Immature natural killer cell (primary cell): Measurements from ENCODE around the gene HAPLN3. TPM values are rescaled to one million over a fixed set of nuclear protein-coding genes. Genes with fewer than 3 reads are reported as not detected.
A peak's percentile ranks its signal among the peaks of the same experiment; 100 is the strongest.

Source experiments
- DNase-seq, 3 donors: peaks; one replicate each; pipeline ENCODE4 v3.0.0; 2022; ENCODE audit warnings: mixed read lengths in 1 of 3
- H3K27ac Mint-ChIP-seq, 6 donors: one replicate each; pipeline ENCODE4 v1.8.0; 2020; ENCODE audit warnings: mixed read lengths in 6 of 6, mild to moderate bottlenecking in 5 of 6, inconsistent platforms in 4 of 6, moderate library complexity in 3 of 6
- H3K27me3 Mint-ChIP-seq, 3 donors: one replicate each; pipeline ENCODE4 v1.8.0; 2020 to 2021; ENCODE audit warnings: low read depth in 3 of 3, mild to moderate bottlenecking in 3 of 3, mixed read lengths in 3 of 3, moderate library complexity in 3 of 3, inconsistent platforms in 1 of 3
- H3K36me3 Mint-ChIP-seq, 3 donors: one replicate each; pipeline ENCODE4 v1.8.0; 2020; ENCODE audit warnings: mixed read lengths in 3 of 3, inconsistent platforms in 2 of 3, mild to moderate bottlenecking in 2 of 3
- H3K4me1 Mint-ChIP-seq, 2 donors: one replicate each; pipeline ENCODE4 v1.8.0; 2020; ENCODE audit warnings: inconsistent platforms in 2 of 2, mild to moderate bottlenecking in 2 of 2, mixed read lengths in 2 of 2, moderate library complexity in 1 of 2
- H3K4me3 Mint-ChIP-seq, 5 donors: one replicate each; pipeline ENCODE4 v1.8.0; 2020; ENCODE audit warnings: mild to moderate bottlenecking in 5 of 5, mixed read lengths in 5 of 5, inconsistent platforms in 3 of 5, moderate library complexity in 3 of 5
- H3K9me3 Mint-ChIP-seq, 6 donors: one replicate each; pipeline ENCODE4 v1.8.0; 2020; ENCODE audit warnings: mild to moderate bottlenecking in 6 of 6, mixed read lengths in 6 of 6, inconsistent platforms in 4 of 6, moderate library complexity in 3 of 6
- polyA plus RNA-seq, 3 donors: library from polyadenylated mRNA; unstranded; fragments of 300-500 nt; fragmentation: Illumina TruSeq; gene quantifications; one replicate each; pipeline ENCODE4 v1.2.3, GENCODE V29; 2021

HAPLN3 gene
- polyA plus RNA-seq, 3 donors from 2014 or later: 3.4 to 7.8 (median 5.3) TPM

- Mint-ChIP-seq H3K9me3 (peaks cover 3 to 8% (median 6%) of the 10 kb centered on the region in 6 donors), H3K4me1 (no peaks in the 10 kb centered on the region), H3K4me3 (no peak overlapping the region), H3K27ac (no peak overlapping the region), H3K27me3 (peaks cover 0 to 1% (median 0%) of the 10 kb centered on the region in 3 donors), H3K36me3 (no peaks in the 10 kb centered on the region)
- no peak for DNase-seq
Observed at GRCh38 chr15:88858934-88859333, 36.4 kb downstream of the HAPLN3 start.

GRCh38 chr15:88852476-88852875 lies 42.9 kb downstream of the HAPLN3 start:
- Mint-ChIP-seq H3K9me3 (peaks cover 9 to 12% (median 10%) of the 10 kb centered on the region in 6 donors), H3K4me1 (no peaks in the 10 kb centered on the region), H3K4me3 (no peak overlapping the region), H3K27me3 (peaks cover 4 to 5% (median 5%) of the 10 kb centered on the region in 3 donors), H3K27ac (no peak overlapping the region), H3K36me3 (no peaks in the 10 kb centered on the region)
- DNase-seq: no peak

GRCh38 chr15:88849376-88850072 lies 45.8 kb downstream of the HAPLN3 start:
- Mint-ChIP-seq H3K9me3 (peaks cover 4 to 11% (median 8%) of the 10 kb centered on the region in 6 donors), H3K4me3 (no peak overlapping the region), H3K27me3 (peaks cover 4 to 5% (median 5%) of the 10 kb centered on the region in 3 donors), H3K4me1 (no peaks in the 10 kb centered on the region), H3K36me3 (no peaks in the 10 kb centered on the region), H3K27ac (no peak overlapping the region)
- DNase-seq: no peak

DNA sequence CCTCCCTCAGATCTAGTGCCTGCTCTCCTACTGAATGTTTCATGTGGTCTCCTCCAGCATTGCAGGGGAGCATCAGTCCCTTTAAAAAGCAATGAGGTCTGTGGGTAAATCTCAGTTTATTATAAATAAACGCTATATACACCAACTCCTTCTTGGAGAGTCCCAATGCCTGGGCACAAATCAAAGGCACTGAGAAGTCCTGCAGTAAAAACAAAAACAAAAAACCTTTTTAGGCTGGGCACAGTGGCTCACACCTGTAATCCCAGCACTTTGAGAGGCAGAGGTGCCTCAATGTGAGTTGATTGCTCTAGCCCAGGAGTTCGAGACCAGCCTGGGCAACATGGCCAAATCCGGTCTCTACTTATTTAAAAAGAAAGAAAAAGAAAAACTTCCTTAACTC lies 47.1 kb downstream of the HAPLN3 start:
- DNase-seq: no peak
- Mint-ChIP-seq H3K36me3 (no peaks in the 10 kb centered on the region), H3K27me3 (peaks cover 3 to 5% (median 5%) of the 10 kb centered on the region in 3 donors)

GRCh38 chr15:88847144-88847543 lies 48.2 kb downstream of the HAPLN3 start:
- Mint-ChIP-seq H3K27ac (peak overlapping the region in 1 of 6 donors; percentile 35), H3K4me1 (no peaks in the 10 kb centered on the region), H3K27me3 (peaks cover 2 to 5% (median 3%) of the 10 kb centered on the region in 3 donors), H3K9me3 (no peaks in the 10 kb centered on the region), H3K36me3 (no peaks in the 10 kb centered on the region), H3K4me3 (no peak overlapping the region)
- DNase-seq: no peak

More for the DNA sequence above, 47.1 kb downstream of the HAPLN3 start:
- H3K9me3 Mint-ChIP-seq: peaks cover 0 to 4% (median 0%) of the 10 kb centered on the region in 6 donors
- H3K4me1 Mint-ChIP-seq: no peaks in the 10 kb centered on the region
- H3K4me3 Mint-ChIP-seq: no peak overlapping the region
- H3K27ac Mint-ChIP-seq: no peak overlapping the region

- Mint-ChIP-seq H3K4me3 (no peak overlapping the region), H3K27me3 (peaks cover 0 to 3% (median 2%) of the 10 kb centered on the region in 3 donors), H3K27ac (no peak overlapping the region), H3K9me3 (no peaks in the 10 kb centered on the region), H3K4me1 (no peaks in the 10 kb centered on the region), H3K36me3 (no peaks in the 10 kb centered on the region)
- DNase-seq: no peak
Observed at GRCh38 chr15:88845616-88846015, 49.7 kb downstream of the HAPLN3 start.

- Mint-ChIP-seq H3K36me3 (no peaks in the 10 kb centered on the region), H3K4me1 (no peaks in the 10 kb centered on the region), H3K27me3 (peaks cover 0 to 2% (median 0%) of the 10 kb centered on the region in 3 donors), H3K27ac (no peak overlapping the region), H3K4me3 (no peak overlapping the region), H3K9me3 (no peaks in the 10 kb centered on the region)
- no peak for DNase-seq
Observed at GRCh38 chr15:88844749-88845386, 50.5 kb downstream of the HAPLN3 start.

- Mint-ChIP-seq H3K9me3 (no peaks in the 10 kb centered on the region), H3K4me3 (no peak overlapping the region), H3K27me3 (peaks cover 0 to 2% (median 0%) of the 10 kb centered on the region in 3 donors), H3K36me3 (no peaks in the 10 kb centered on the region), H3K4me1 (no peaks in the 10 kb centered on the region), H3K27ac (no peak overlapping the region)
- DNase-seq: no peak
Observed at GRCh38 chr15:88843334-88843733, 52.0 kb downstream of the HAPLN3 start.

- H3K9me3 Mint-ChIP-seq: no peaks in the 10 kb centered on the region
- DNase-seq: no peak
- H3K27me3 Mint-ChIP-seq: no peaks in the 10 kb centered on the region
- no peak overlapping the region for H3K27ac Mint-ChIP-seq
- no peaks in the 10 kb centered on the region for H3K36me3 Mint-ChIP-seq
- H3K4me3 Mint-ChIP-seq: no peak overlapping the region
- H3K4me1 Mint-ChIP-seq: no peaks in the 10 kb centered on the region
Observed at GRCh38 chr15:88842156-88842555, 53.2 kb downstream of the HAPLN3 start.

DNA sequence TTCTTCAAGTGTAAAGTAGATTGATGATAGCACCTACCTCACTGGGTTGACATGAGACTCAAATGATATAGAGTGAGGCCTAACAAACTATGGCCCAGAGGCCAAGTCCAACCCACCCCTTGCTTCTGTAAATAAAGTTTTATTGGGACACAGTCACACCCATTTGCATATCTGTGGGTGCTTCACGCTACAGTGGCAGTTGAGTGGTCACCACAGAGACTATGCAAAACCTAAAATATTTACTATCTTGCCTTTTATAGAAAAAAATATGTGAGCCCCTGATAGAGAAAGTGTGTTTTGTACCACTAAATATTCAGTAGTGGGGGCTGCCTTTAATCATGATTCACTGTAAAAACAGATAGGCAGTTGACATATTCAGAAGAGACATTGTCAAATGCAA lies 54.1 kb downstream of the HAPLN3 start:
- peaks cover 0 to 2% (median 0%) of the 10 kb centered on the region in 3 donors for H3K27me3 Mint-ChIP-seq
- no peak overlapping the region for H3K27ac Mint-ChIP-seq
- no peak overlapping the region for H3K4me3 Mint-ChIP-seq
- H3K36me3 Mint-ChIP-seq: no peaks in the 10 kb centered on the region
- no peak for DNase-seq
- H3K9me3 Mint-ChIP-seq: no peaks in the 10 kb centered on the region
- no peaks in the 10 kb centered on the region for H3K4me1 Mint-ChIP-seq

DNA sequence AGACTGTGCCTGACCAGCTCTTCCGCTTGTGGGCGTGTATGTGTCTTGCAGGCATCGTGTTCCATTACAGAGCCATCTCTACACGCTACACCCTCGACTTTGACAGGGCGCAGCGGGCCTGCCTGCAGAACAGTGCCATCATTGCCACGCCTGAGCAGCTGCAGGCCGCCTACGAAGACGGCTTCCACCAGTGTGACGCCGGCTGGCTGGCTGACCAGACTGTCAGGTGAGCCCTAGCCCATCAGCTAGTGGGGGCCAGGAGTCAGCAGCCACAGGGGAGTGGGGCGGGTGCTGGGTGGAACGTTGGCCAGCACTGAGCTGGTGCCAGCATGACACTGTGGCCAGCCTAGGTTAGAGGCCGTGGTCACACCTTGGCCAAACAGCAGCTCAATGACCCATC lies 55.4 kb downstream of the HAPLN3 start:
- H3K4me3 Mint-ChIP-seq: no peak overlapping the region

DNA sequence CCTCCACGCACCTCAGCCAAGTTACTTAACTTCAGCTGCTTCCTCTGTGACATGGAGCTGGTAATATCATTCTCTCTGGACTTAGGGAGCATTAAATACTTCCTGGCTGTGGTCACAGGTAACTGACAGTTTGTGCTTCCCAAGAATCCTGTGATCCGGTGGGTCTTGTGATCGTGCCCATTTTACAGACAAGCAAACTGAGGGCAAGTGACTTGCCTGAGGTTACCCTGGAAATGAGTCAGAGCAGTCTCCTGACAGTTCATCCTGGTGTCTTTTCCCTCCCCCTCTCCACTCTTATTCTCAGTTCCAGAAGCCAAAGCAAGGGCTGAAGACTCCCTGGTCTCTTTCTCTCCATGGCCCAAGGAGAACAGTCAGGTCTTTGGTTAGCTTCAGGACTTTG lies 56.2 kb downstream of the HAPLN3 start:
- Mint-ChIP-seq H3K4me3 (no peak overlapping the region), H3K36me3 (no peaks in the 10 kb centered on the region), H3K9me3 (no peaks in the 10 kb centered on the region), H3K27ac (no peak overlapping the region), H3K4me1 (no peaks in the 10 kb centered on the region), H3K27me3 (peaks cover 0 to 2% (median 0%) of the 10 kb centered on the region in 3 donors)
- DNase-seq: no peak

More for the DNA sequence above, 55.4 kb downstream of the HAPLN3 start:
- Mint-ChIP-seq H3K27ac (no peak overlapping the region), H3K9me3 (no peaks in the 10 kb centered on the region), H3K36me3 (no peaks in the 10 kb centered on the region), H3K27me3 (peaks cover 0 to 2% (median 0%) of the 10 kb centered on the region in 3 donors), H3K4me1 (no peaks in the 10 kb centered on the region)
- DNase-seq: no peak

DNA sequence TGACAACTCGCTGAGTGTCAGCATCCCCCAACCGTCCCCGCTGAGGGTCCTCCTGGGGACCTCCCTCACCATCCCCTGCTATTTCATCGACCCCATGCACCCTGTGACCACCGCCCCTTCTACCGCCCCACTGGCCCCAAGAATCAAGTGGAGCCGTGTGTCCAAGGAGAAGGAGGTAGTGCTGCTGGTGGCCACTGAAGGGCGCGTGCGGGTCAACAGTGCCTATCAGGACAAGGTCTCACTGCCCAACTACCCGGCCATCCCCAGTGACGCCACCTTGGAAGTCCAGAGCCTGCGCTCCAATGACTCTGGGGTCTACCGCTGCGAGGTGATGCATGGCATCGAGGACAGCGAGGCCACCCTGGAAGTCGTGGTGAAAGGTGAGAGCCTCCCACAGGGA lies 56.7 kb downstream of the HAPLN3 start:
- no peaks in the 10 kb centered on the region for H3K36me3 Mint-ChIP-seq
- H3K4me1 Mint-ChIP-seq: no peaks in the 10 kb centered on the region
- no peak for DNase-seq
- H3K9me3 Mint-ChIP-seq: no peaks in the 10 kb centered on the region
- H3K27ac Mint-ChIP-seq: no peak overlapping the region
- no peak overlapping the region for H3K4me3 Mint-ChIP-seq
- H3K27me3 Mint-ChIP-seq: peaks cover 0 to 2% (median 0%) of the 10 kb centered on the region in 3 donors

- peaks cover 0 to 2% (median 0%) of the 10 kb centered on the region in 3 donors for H3K27me3 Mint-ChIP-seq
- no peak overlapping the region for H3K4me3 Mint-ChIP-seq
- no peaks in the 10 kb centered on the region for H3K4me1 Mint-ChIP-seq
- no peak for DNase-seq
- no peaks in the 10 kb centered on the region for H3K9me3 Mint-ChIP-seq
- H3K27ac Mint-ChIP-seq: no peak overlapping the region
- H3K36me3 Mint-ChIP-seq: no peaks in the 10 kb centered on the region
Observed at GRCh38 chr15:88835646-88836045, 59.7 kb downstream of the HAPLN3 start.
